Skeletal muscle tissue (tissue), 4 donors: ENCODE results near the gene SORT1. TPM values are rescaled to one million over a fixed set of nuclear protein-coding genes. Genes with fewer than 3 reads are reported as not detected.
A peak's percentile ranks its signal among the peaks of the same experiment; 100 is the strongest.

Experiments
- H3K27ac ChIP-seq: one replicate; pipeline ENCODE4 v1.7.0; 2013; ENCODE audit warnings: mild to moderate bottlenecking, low read depth, low read length, inconsistent platforms
- H3K27me3 ChIP-seq, 3 donors: one replicate each; pipeline ENCODE4 v1.7.0; 2013; ENCODE audit warnings: low read length in 3 of 3; ENCODE audit not compliant: control insufficient read depth in 3 of 3, insufficient read depth in 3 of 3
- H3K36me3 ChIP-seq, 3 donors: one replicate each; pipeline ENCODE4 v1.7.0; 2013; ENCODE audit warnings: low read length in 3 of 3; ENCODE audit not compliant: control insufficient read depth in 3 of 3, insufficient read depth in 3 of 3
- H3K4me1 ChIP-seq, 3 donors: one replicate each; pipeline ENCODE4 v1.7.0; 2013; ENCODE audit warnings: low read length in 3 of 3, mild to moderate bottlenecking in 3 of 3; ENCODE audit not compliant: control insufficient read depth in 3 of 3, insufficient read depth in 3 of 3
- H3K4me3 ChIP-seq, 3 donors: one replicate each; pipeline ENCODE4 v1.7.0; 2013; ENCODE audit warnings: low read length in 3 of 3
- H3K9ac ChIP-seq, 3 donors: one replicate each; pipeline ENCODE4 v1.7.0; 2013; ENCODE audit warnings: low read length in 3 of 3, mild to moderate bottlenecking in 3 of 3, moderate library complexity in 2 of 3, low read depth in 1 of 3
- H3K9me3 ChIP-seq, 3 donors: one replicate each; pipeline ENCODE4 v1.7.0; 2013; ENCODE audit warnings: low read length in 3 of 3; ENCODE audit not compliant: control insufficient read depth in 3 of 3
- total RNA-seq: library from RNA; depleted of rRNA; stranded (reverse); fragments of >200 nt; gene quantifications from one replicate; pipeline ENCODE4 v1.2.3, GENCODE V29; 2014
- donor health status: Osteomylitis.

Gene SORT1
- total RNA-seq, 1 donor from 2014 or later: 22.4 TPM

GRCh38 chr1:109322974-109323373, 74.7 kb downstream of the SORT1 start:
- no peak overlapping the region for H3K27ac ChIP-seq
- H3K36me3 ChIP-seq: peaks cover 71 to 79% (median 71%) of the 10 kb centered on the region in 3 donors
- H3K27me3 ChIP-seq: no peaks in the 10 kb centered on the region
- H3K4me3 ChIP-seq: no peak overlapping the region
- H3K9me3 ChIP-seq: no peaks in the 10 kb centered on the region
- no peak overlapping the region for H3K9ac ChIP-seq
- no peaks in the 10 kb centered on the region for H3K4me1 ChIP-seq

- Histone ChIP-seq H3K4me1 (no peaks in the 10 kb centered on the region), H3K27ac (no peak overlapping the region), H3K9ac (no peak overlapping the region), H3K4me3 (no peak overlapping the region), H3K36me3 (peaks cover 75 to 85% (median 76%) of the 10 kb centered on the region in 3 donors), H3K27me3 (no peaks in the 10 kb centered on the region), H3K9me3 (no peaks in the 10 kb centered on the region)
These were observed 78.6 kb downstream of the SORT1 start for GRCh38 chr1:109319114-109319513.

- no peak overlapping the region for H3K27ac ChIP-seq
- peaks cover 66 to 70% (median 69%) of the 10 kb centered on the region in 3 donors for H3K36me3 ChIP-seq
These were observed 81.2 kb downstream of the SORT1 start for GRCh38 chr1:109316506-109316905.

GRCh38 chr1:109315288-109315687, 82.4 kb downstream of the SORT1 start:
- Histone ChIP-seq H3K9ac (no peak overlapping the region), H3K4me3 (no peak overlapping the region), H3K9me3 (no peaks in the 10 kb centered on the region), H3K27me3 (no peaks in the 10 kb centered on the region), H3K36me3 (peaks cover 58 to 68% (median 64%) of the 10 kb centered on the region in 3 donors), H3K27ac (no peak overlapping the region), H3K4me1 (peaks cover 0 to 12% (median 0%) of the 10 kb centered on the region in 3 donors)

More at GRCh38 chr1:109316506-109316905, 81.2 kb downstream of the SORT1 start:
- Histone ChIP-seq H3K27me3 (no peaks in the 10 kb centered on the region), H3K4me3 (no peak overlapping the region), H3K9me3 (no peaks in the 10 kb centered on the region), H3K9ac (no peak overlapping the region), H3K4me1 (peaks cover 0 to 12% (median 0%) of the 10 kb centered on the region in 3 donors)

GRCh38 chr1:109314795-109315194, 82.9 kb downstream of the SORT1 start:
- Histone ChIP-seq H3K4me1 (peaks cover 0 to 12% (median 0%) of the 10 kb centered on the region in 3 donors), H3K27me3 (no peaks in the 10 kb centered on the region), H3K4me3 (no peak overlapping the region), H3K36me3 (peaks cover 55 to 67% (median 60%) of the 10 kb centered on the region in 3 donors), H3K9me3 (no peaks in the 10 kb centered on the region), H3K9ac (no peak overlapping the region), H3K27ac (no peak overlapping the region)

- Histone ChIP-seq H3K9ac (no peak overlapping the region), H3K9me3 (no peaks in the 10 kb centered on the region), H3K4me1 (peaks cover 0 to 12% (median 4%) of the 10 kb centered on the region in 3 donors)
These were observed 84.5 kb downstream of the SORT1 start for GRCh38 chr1:109312978-109313775.

GRCh38 chr1:109312246-109312645, 85.5 kb downstream of the SORT1 start:
- Histone ChIP-seq H3K36me3 (peaks cover 40 to 53% (median 40%) of the 10 kb centered on the region in 3 donors), H3K9ac (no peak overlapping the region), H3K27ac (no peak overlapping the region), H3K9me3 (no peaks in the 10 kb centered on the region), H3K4me3 (no peak overlapping the region), H3K4me1 (peaks cover 8 to 19% (median 14%) of the 10 kb centered on the region in 3 donors), H3K27me3 (no peaks in the 10 kb centered on the region)

More at GRCh38 chr1:109312978-109313775, 84.5 kb downstream of the SORT1 start:
- Histone ChIP-seq H3K27ac (no peak overlapping the region), H3K4me3 (no peak overlapping the region), H3K36me3 (peaks cover 46 to 60% (median 49%) of the 10 kb centered on the region in 3 donors), H3K27me3 (no peaks in the 10 kb centered on the region)

- Histone ChIP-seq H3K4me3 (no peak overlapping the region), H3K4me1 (peaks cover 23 to 37% (median 27%) of the 10 kb centered on the region in 3 donors), H3K36me3 (peaks cover 16 to 36% (median 24%) of the 10 kb centered on the region in 3 donors), H3K9me3 (no peaks in the 10 kb centered on the region), H3K27ac (no peak overlapping the region), H3K27me3 (no peaks in the 10 kb centered on the region), H3K9ac (no peak overlapping the region)
These were observed 88.4 kb downstream of the SORT1 start for GRCh38 chr1:109309347-109309746.

- Histone ChIP-seq H3K27me3 (no peaks in the 10 kb centered on the region), H3K27ac (no peak overlapping the region), H3K9ac (peak overlapping the region in 1 of 3 donors; percentile 45), H3K4me1 (peaks cover 27 to 31% (median 29%) of the 10 kb centered on the region in 3 donors), H3K36me3 (peaks cover 11 to 19% (median 14%) of the 10 kb centered on the region in 3 donors), H3K4me3 (peak overlapping the region in 1 of 3 donors; percentile 6), H3K9me3 (no peaks in the 10 kb centered on the region)
These were observed 90.3 kb downstream of the SORT1 start for GRCh38 chr1:109307274-109308021.
